IMR-90 (cell line): Measurements from ENCODE around the gene FXR2.

Experiments
- BHLHE40 ChIP-seq: fragments of 150-350 bp; IDR thresholded peaks from 2 replicates; pipeline ENCODE4 v1.6.1; 2016; ENCODE audit warnings: mild to moderate bottlenecking, low read depth, low read length
- CEBPB ChIP-seq: IDR thresholded peaks from 2 replicates; pipeline ENCODE4 v1.6.1; 2012; ENCODE audit warnings: low read depth, low read length, improper control_type of control experiment
- CTCF ChIP-seq: conservative IDR thresholded peaks from 2 replicates; pipeline ENCODE4 v1.5.1; 2012; ENCODE audit warnings: mild to moderate bottlenecking, low read depth, low read length, improper control_type of control experiment
- ELK1 ChIP-seq: fragments of 150-350 bp; IDR thresholded peaks from 2 replicates; pipeline ENCODE4 v1.6.1; 2016; ENCODE audit warnings: low read depth, mild to moderate bottlenecking, low read length, moderate library complexity, borderline replicate concordance
- FOS ChIP-seq: fragments of 150-350 bp; IDR thresholded peaks from 2 replicates; pipeline ENCODE4 v1.6.1; 2016; ENCODE audit warnings: low read depth, low read length
- NFE2L2 ChIP-seq: fragments of 150-350 bp; IDR thresholded peaks from 2 replicates; pipeline ENCODE4 v1.6.1; 2016; ENCODE audit warnings: low read depth, mild to moderate bottlenecking, low read length
- POLR2A ChIP-seq: IDR thresholded peaks from 2 replicates; pipeline ENCODE4 v1.6.1; 2012; ENCODE audit warnings: mild to moderate bottlenecking, low read depth, low read length
- RCOR1 ChIP-seq: IDR thresholded peaks from 2 replicates; pipeline ENCODE4 v1.6.1; 2012; ENCODE audit warnings: mild to moderate bottlenecking, low read length, improper control_type of control experiment; ENCODE audit not compliant: insufficient replicate concordance
- SMC3 ChIP-seq: fragments of 150-350 bp; IDR thresholded peaks from 2 replicates; pipeline ENCODE4 v1.6.1; 2016; ENCODE audit warnings: low read depth, mild to moderate bottlenecking, antibody characterized with exemption, low read length, moderate library complexity
- USF2 ChIP-seq: fragments of 150-350 bp; IDR thresholded peaks from 2 replicates; pipeline ENCODE4 v1.6.1; 2017; ENCODE audit warnings: mild to moderate bottlenecking, antibody characterized with exemption, low read length, low read depth

GRCh38 chr17:7575481-7575883, 39.2 kb downstream of the FXR2 start:
- TF ChIP-seq CTCF (no peak), POLR2A (0 out of 2 replicates have a peak, but pooled peaks have one; percentile 30), CEBPB (no peak), SMC3 (no peak), RCOR1 (no peak), USF2 (no peak), NFE2L2 (no peak), ELK1 (no peak), FOS (no peak), BHLHE40 (no peak)
